Mucosa of rectum (tissue), 2 donors: ENCODE measurements around the gene CPZ.

ENCODE experiments used
- H3K27ac ChIP-seq, 2 donors: one replicate each; pipeline ENCODE4 v1.7.0; 2013; ENCODE audit warnings: inconsistent platforms in 2 of 2, low read depth in 2 of 2, low read length in 2 of 2
- H3K27me3 ChIP-seq, 2 donors: one replicate each; pipeline ENCODE4 v1.7.0; 2013; ENCODE audit warnings: low read length in 2 of 2; ENCODE audit not compliant: control insufficient read depth in 2 of 2, insufficient read depth in 2 of 2
- H3K36me3 ChIP-seq, 2 donors: one replicate each; pipeline ENCODE4 v1.7.0; 2013; ENCODE audit warnings: low read length in 2 of 2; ENCODE audit not compliant: control insufficient read depth in 2 of 2, insufficient read depth in 2 of 2
- H3K4me1 ChIP-seq, 2 donors: one replicate each; pipeline ENCODE4 v1.7.0; 2013; ENCODE audit warnings: low read length in 2 of 2, mild to moderate bottlenecking in 1 of 2; ENCODE audit not compliant: control insufficient read depth in 2 of 2, insufficient read depth in 2 of 2
- H3K4me3 ChIP-seq, 2 donors: one replicate each; pipeline ENCODE4 v1.7.0; 2013; ENCODE audit warnings: low read length in 2 of 2
- H3K9ac ChIP-seq, 2 donors: one replicate each; pipeline ENCODE4 v1.7.0; 2013; ENCODE audit warnings: low read length in 2 of 2, low read depth in 1 of 2, mild to moderate bottlenecking in 1 of 2
- H3K9me3 ChIP-seq, 2 donors: one replicate each; pipeline ENCODE4 v1.7.0; 2013; ENCODE audit warnings: low read length in 2 of 2; ENCODE audit not compliant: control insufficient read depth in 2 of 2
- donor health status: healthy.
- donor health status: Normal muscosa, but diverticular disease.

CPZ gene

DNA sequence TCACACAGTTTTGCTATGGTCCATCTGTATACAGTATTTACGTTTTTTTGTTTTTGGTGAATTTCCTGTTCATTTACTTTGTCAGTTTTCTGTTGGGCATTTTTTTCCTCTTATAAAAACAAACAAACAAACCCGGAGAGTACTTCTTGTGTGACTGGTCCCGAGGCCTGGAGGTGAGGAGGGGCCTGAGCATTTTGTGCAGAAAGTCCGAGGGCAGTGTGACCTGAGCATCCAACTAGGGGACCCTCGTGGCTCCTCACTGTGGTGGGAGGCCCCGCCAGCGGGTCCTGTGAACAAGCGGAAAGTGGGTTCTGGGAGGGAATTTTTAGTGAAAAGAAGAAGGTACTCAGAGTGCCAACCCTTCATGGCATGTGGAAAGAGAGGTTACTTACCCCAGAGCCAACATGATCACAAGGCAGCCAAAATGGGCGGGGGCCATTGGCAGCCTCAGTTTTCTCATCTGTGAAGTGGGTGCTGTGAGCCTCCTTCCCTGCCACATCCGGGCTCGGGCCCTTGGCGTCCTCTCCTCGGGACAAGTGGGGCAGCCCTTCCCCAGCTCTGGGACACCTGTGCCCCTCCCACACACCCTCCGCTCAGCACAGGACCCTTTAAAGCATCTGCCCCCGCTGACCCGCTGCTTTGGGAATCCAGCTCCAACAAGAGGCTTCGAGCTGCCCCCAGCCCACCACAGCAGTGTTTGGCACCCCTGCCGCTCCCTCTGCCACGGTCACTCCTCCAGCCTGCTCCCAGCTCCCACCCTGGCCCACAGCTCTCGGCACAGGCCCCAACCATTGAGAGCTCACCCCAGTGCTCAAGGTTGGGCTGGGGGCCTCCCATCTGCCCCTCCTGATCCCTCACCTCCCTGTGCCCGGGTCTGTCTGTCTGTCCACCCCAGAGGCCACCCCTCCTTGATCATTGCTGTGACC lies 35.2 kb upstream of the CPZ start:
- no peak overlapping the region for H3K9ac ChIP-seq
- no peak overlapping the region for H3K27ac ChIP-seq
- no peaks in the 10 kb centered on the region for H3K36me3 ChIP-seq
- H3K9me3 ChIP-seq = no peaks in the 10 kb centered on the region
- no peaks in the 10 kb centered on the region for H3K27me3 ChIP-seq
- H3K4me1 ChIP-seq = no peaks in the 10 kb centered on the region
- H3K4me3 ChIP-seq = no peak overlapping the region

DNA sequence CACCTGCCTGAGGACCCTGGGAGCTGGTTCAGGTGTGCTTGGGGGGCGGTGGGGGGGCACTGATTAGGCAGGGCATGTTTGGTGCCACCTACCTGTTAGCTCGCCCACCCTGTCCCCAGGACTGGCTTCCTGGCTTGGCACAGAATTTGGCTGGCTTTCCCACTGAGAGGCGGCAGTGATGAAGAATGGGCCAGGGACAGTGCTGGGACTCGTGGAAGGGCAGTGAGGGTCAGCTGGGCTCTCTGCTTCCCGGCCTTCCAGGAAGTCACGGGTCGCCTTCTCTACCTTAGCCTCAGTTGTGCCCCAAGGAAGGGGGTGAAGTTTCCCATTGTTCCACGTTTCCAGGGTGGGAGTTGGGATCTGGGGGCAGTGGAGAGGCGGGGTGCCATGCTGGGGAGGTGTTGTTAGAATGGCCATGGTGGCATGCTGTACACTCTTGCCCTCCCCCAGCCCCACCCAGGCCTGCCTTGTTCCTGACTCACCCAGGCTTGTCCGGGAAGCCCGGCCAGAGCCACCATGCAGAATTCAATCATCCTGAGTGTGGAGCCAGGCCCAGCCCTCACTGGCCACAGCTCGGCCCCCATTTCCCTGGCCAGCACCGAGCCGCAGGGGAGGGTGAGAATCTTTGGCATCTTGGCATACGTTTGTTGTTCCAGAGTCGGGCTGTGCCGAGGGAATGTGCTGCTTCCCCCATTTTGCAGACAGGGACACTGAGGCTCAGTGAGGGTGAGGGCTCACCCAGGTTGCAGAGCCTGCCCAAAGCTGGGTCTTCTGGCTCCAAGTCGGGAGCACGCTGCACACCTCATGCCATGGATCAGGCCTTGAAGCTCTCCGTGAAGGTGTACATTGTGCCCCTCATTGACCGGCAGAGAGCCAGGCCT lies 34.2 kb upstream of the CPZ start:
- Histone ChIP-seq H3K27ac (no peak overlapping the region), H3K4me1 (no peaks in the 10 kb centered on the region), H3K4me3 (no peak overlapping the region), H3K9ac (no peak overlapping the region), H3K36me3 (no peaks in the 10 kb centered on the region), H3K9me3 (no peaks in the 10 kb centered on the region), H3K27me3 (no peaks in the 10 kb centered on the region)

DNA sequence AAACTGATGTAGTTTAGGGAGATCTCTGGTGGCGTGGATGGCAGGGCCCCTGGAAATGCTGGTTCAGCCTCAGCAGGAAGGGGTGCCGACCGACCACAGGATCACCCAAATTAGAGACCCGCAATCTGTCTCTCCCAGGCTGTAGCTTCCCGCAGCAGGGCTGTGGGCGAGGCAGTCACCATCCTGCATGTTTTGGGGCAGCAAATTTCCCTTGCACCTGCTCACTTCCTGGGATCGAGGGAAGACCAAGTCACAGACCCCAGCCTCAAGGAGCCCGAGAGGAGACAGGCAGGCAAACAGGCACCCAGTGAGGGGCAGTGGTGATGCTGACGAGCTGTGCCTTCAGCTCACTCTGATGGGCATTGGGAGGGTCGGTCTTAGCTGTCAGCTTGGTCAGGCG lies 33.6 kb upstream of the CPZ start:
- no peaks in the 10 kb centered on the region for H3K4me1 ChIP-seq
- no peak overlapping the region for H3K4me3 ChIP-seq

DNA sequence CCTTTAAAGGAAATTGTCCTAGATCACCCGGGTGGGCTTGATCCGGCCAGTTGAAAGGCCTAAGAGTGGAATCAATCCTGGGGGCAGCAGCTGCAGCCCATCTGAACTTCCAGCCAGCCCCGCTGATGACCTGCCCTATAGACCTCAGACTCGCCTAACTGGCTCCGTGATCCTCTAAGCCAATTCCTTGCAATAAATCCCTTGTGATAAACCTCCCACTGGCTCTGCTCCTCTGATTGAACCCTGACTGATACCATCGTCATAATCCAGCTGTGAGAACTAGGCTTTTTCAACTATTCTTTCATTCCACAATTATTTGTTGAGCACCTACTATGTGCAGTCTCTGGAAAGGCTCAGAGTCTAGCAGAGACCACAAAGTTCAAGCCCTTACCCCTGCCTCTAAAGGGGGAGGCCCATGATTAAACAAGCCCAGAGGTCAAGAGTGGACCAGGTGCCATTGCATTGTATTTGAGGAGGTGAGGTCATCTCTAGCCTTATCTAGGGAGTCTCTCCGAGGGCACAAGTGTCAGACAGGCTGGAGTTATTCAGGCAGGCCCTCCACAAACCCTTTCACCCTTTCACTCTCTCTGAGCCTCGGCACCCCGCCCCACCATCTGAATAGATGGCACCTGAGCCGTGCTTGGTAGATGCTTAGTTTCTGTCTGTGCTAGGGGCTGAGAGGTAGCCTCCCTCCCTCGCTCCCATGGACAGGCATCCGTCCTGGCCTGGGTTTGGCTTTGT lies 32.9 kb upstream of the CPZ start:
- Histone ChIP-seq H3K27ac (no peak overlapping the region), H3K4me3 (no peak overlapping the region), H3K27me3 (no peaks in the 10 kb centered on the region), H3K9ac (no peak overlapping the region), H3K4me1 (no peaks in the 10 kb centered on the region), H3K36me3 (no peaks in the 10 kb centered on the region), H3K9me3 (no peaks in the 10 kb centered on the region)

More for the DNA sequence above, 33.6 kb upstream of the CPZ start:
- H3K27me3 ChIP-seq = no peaks in the 10 kb centered on the region
- H3K9ac ChIP-seq = no peak overlapping the region
- H3K36me3 ChIP-seq = no peaks in the 10 kb centered on the region
- no peaks in the 10 kb centered on the region for H3K9me3 ChIP-seq
- no peak overlapping the region for H3K27ac ChIP-seq

DNA sequence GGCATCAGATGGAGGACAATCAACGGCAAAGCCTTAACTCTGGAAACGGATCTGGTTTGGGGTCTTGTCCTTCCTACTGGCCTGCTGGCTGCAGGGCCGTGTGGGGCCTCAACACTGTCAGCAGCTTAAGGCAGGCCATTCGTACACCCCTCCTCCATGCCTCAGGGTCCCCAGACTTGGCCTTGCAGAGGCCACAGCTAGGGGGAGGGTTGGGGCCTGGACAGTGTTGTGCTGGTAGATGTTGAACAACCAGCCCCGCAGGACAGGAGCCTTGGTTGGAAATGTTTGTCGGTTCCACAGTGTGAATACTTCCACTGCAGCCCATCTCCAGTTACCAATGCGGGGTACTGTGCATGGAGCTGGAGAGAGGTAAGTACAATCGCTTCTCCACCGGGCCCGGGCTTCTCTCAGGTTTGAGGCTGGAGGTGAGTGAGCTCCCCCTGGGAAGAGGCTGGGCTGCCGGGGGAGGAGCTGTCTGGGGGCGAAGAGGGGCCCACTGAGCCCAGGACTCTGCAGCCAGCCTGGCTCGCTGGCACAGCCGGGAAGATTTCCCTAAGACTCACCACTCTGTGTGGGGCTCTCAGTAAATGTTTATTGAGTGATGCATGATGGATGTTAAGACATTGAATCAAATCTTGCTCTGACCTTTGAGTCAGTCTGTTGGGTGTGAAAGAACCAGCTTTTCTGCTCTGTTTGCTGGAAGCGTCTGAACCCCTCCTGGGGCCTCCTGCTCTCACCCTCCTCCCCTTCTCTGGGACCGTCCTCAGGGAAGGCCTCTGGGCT lies 32.1 kb upstream of the CPZ start:
- Histone ChIP-seq H3K9me3 (no peaks in the 10 kb centered on the region), H3K4me3 (no peak overlapping the region), H3K4me1 (no peaks in the 10 kb centered on the region), H3K27ac (no peak overlapping the region), H3K27me3 (no peaks in the 10 kb centered on the region), H3K36me3 (no peaks in the 10 kb centered on the region), H3K9ac (no peak overlapping the region)

DNA sequence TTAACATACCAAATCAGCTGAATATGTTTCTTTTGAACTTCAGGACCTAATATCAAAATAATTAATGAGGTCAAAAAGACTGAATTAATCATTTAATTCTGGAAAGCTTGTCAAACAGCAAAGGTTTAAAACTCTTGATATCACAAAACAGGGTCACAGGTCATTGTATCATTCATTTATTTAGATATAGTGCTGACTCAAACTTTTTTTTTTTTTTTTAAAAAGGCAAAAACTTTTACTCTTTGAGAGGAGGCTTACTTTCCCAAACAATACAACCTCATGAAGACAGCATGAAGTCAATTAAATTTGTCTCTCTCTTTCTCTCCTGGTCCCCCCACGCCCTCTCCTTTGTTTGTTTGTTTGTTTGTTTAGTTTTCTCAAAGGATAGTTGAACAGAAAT lies 28.0 kb upstream of the CPZ start:
- H3K9me3 ChIP-seq = no peaks in the 10 kb centered on the region
- no peaks in the 10 kb centered on the region for H3K4me1 ChIP-seq
- no peak overlapping the region for H3K27ac ChIP-seq
- H3K9ac ChIP-seq = no peak overlapping the region
- H3K36me3 ChIP-seq = no peaks in the 10 kb centered on the region
- no peak overlapping the region for H3K4me3 ChIP-seq
- no peaks in the 10 kb centered on the region for H3K27me3 ChIP-seq

DNA sequence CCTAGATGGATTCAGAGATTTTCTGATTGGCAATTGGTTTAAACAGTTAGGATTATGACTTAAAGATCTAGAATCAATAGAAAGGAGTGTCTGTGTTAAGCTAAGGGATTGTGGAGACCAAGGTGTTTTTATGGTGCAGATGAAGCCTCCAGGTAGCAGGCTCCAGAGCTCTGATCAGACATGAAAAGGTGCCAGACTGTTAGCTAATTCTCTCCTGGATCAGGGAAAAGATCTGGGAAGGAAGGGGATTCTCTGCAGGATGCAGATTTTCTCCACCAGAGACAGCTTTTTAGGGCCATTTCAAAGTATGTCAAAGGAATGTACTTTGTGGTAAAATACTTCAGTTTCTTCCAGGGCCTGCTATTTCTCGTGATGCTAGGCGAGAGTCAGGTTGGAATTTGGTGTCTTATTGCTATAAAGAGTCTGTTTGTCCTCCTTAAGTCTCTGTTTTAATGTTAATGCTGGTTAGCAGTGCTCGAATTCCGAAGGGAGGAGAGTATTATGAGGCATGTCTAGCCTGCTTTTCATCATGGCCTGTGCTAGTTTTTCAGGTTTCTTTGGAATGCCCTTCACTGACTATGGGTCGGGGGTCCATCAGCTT lies 24.4 kb upstream of the CPZ start:
- H3K4me3 ChIP-seq = no peak overlapping the region
- no peak overlapping the region for H3K9ac ChIP-seq
- H3K9me3 ChIP-seq = no peaks in the 10 kb centered on the region
- H3K27me3 ChIP-seq = no peaks in the 10 kb centered on the region
- H3K36me3 ChIP-seq = no peaks in the 10 kb centered on the region
- H3K4me1 ChIP-seq = no peaks in the 10 kb centered on the region
- H3K27ac ChIP-seq = no peak overlapping the region

DNA sequence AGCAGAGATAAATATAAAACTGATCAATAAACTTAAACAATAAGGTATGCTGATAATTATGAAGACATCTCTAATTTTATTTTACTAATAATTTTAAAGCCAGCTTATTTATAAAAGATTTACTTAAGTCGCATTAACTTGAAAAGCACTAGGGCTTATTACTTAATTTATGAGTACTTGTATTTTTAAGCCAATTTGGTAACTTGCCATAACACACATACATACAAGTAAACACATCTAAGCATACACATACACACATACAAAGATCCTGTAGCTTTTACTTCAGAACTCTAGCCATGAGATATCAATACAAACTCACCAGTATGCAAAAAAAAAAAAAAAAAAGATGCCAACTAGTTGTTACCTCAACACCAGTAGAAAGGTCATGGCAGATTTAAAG lies 22.4 kb upstream of the CPZ start:
- no peaks in the 10 kb centered on the region for H3K4me1 ChIP-seq
- no peaks in the 10 kb centered on the region for H3K27me3 ChIP-seq
- H3K4me3 ChIP-seq = no peak overlapping the region
- H3K27ac ChIP-seq = no peak overlapping the region
- no peaks in the 10 kb centered on the region for H3K36me3 ChIP-seq
- H3K9ac ChIP-seq = no peak overlapping the region
- H3K9me3 ChIP-seq = no peaks in the 10 kb centered on the region
